MCF 10A (cell line): ENCODE data around the gene ZNF627. TPM values are rescaled to one million over a fixed set of nuclear protein-coding genes. Genes with fewer than 3 reads are reported as not detected.

Source experiments
- BruUV-seq: library from RNA; stranded (reverse); fragments of 400-500 nt; replicated peaks from 2 replicates; lab custom pipeline; 2021; lab: Mats Ljungman, UMichigan
- CTCF ChIA-PET: fragments of 300-600 bp; sonication (Branson Sonifier 250); formaldehyde crosslinking; extraction: SDS; loops from one replicate; lab custom pipeline; 2021; ENCODE audit warnings: antibody characterized with exemption, inconsistent platforms; lab: Yijun Ruan, JAX
- POLR2A ChIA-PET: fragments of 300-600, 350-650 bp; sonication (Branson Sonifier 250); formaldehyde crosslinking; extraction: SDS; loops from one replicate; lab custom pipeline; 2020; ENCODE audit warnings: antibody characterized with exemption, inconsistent platforms; lab: Yijun Ruan, JAX
- DNase-seq: peaks from one replicate; pipeline ENCODE4 v3.0.0-alpha.2; 2018; ENCODE audit not compliant: unreplicated experiment
- H3K27ac Mint-ChIP-seq: one replicate; pipeline ENCODE4 v1.8.0; 2022; ENCODE audit warnings: mild to moderate bottlenecking, low read depth, mixed read lengths; ENCODE audit not compliant: unreplicated experiment
- H3K27me3 Mint-ChIP-seq: one replicate; pipeline ENCODE4 v1.8.0; 2022; ENCODE audit warnings: mixed read lengths; ENCODE audit not compliant: insufficient read depth, unreplicated experiment
- H3K36me3 Mint-ChIP-seq: one replicate; pipeline ENCODE4 v1.8.0; 2022; ENCODE audit warnings: mild to moderate bottlenecking, moderate library complexity, mixed read lengths; ENCODE audit not compliant: insufficient read depth, unreplicated experiment
- H3K4me1 Mint-ChIP-seq: one replicate; pipeline ENCODE4 v1.8.0; 2022; ENCODE audit warnings: mixed read lengths; ENCODE audit not compliant: insufficient read depth, unreplicated experiment
- H3K4me3 Mint-ChIP-seq: one replicate; pipeline ENCODE4 v1.8.0; 2022; ENCODE audit warnings: mild to moderate bottlenecking, moderate library complexity, mixed read lengths; ENCODE audit not compliant: unreplicated experiment
- H3K9me3 Mint-ChIP-seq: one replicate; pipeline ENCODE4 v1.8.0; 2022; ENCODE audit warnings: mixed read lengths; ENCODE audit not compliant: unreplicated experiment
- CTCF ChIP-seq: fragments of 200-600 bp; IDR thresholded peaks from one replicate; pipeline ENCODE4 v1.8.0; 2022; ENCODE audit warnings: antibody characterized with exemption, mild to moderate bottlenecking; ENCODE audit not compliant: unreplicated experiment
- intact Hi-C: fragments of 100-400 bp; cut with micrococcal nuclease; formaldehyde crosslinking; loops from 2 replicates; pipeline ENCODE4 v1.14.1; 2022
- total RNA-seq: library from RNA; stranded (reverse); gene quantifications from 2 replicates; pipeline ENCODE4 v1.2.3, GENCODE V29; 2022

The ZNF627 gene
- total RNA-seq, 1 experiment from 2014 or later = 8.7 TPM

- H3K4me1 Mint-ChIP-seq = peaks cover 9% of the 10 kb centered on the region
- POLR2A ChIA-PET = no interaction called here
- no peaks in the 10 kb centered on the region for H3K9me3 Mint-ChIP-seq
- no peak for DNase-seq
- no peak overlapping the region for H3K4me3 Mint-ChIP-seq
- no peak for TF ChIP-seq CTCF
- no peak overlapping the region for H3K27ac Mint-ChIP-seq
- H3K36me3 Mint-ChIP-seq = peaks cover 12% of the 10 kb centered on the region
- H3K27me3 Mint-ChIP-seq = peaks cover 4% of the 10 kb centered on the region
- CTCF ChIA-PET = interaction anchor here (0.9 kb wide), 1 partner anchor 10 kb away, joined by 3 read pairs; no protein-coding TSS in a partner anchor
- BruUV-seq = no TSS peak
- intact Hi-C loops = no loop called here
Measured at GRCh38 chr19:11550265-11550664, 47.0 kb upstream of the ZNF627 start.

- Mint-ChIP-seq H3K4me1 (peaks cover 2% of the 10 kb centered on the region), H3K27me3 (no peaks in the 10 kb centered on the region), H3K4me3 (no peak overlapping the region), H3K27ac (no peak overlapping the region), H3K36me3 (peaks cover 18% of the 10 kb centered on the region), H3K9me3 (no peaks in the 10 kb centered on the region)
- ChIA-PET POLR2A (no interaction called here), CTCF (no interaction called here)
- intact Hi-C loops = no loop called here
- no TSS peak for BruUV-seq
- no peak for TF ChIP-seq CTCF
- no peak for DNase-seq
Measured at GRCh38 chr19:11551603-11552235, 45.6 kb upstream of the ZNF627 start.

GRCh38 chr19:11552666-11553372 lies 44.5 kb upstream of the ZNF627 start:
- POLR2A ChIA-PET = no interaction called here
- BruUV-seq = no TSS peak
- DNase-seq = no peak
- CTCF ChIA-PET = interaction anchor here (0.5 kb wide), 1 partner anchor 348 kb away, joined by 3 read pairs; no protein-coding TSS in a partner anchor
- Mint-ChIP-seq H3K27ac (no peak overlapping the region), H3K9me3 (no peaks in the 10 kb centered on the region), H3K36me3 (peaks cover 24% of the 10 kb centered on the region), H3K27me3 (no peaks in the 10 kb centered on the region), H3K4me3 (no peak overlapping the region), H3K4me1 (peaks cover 9% of the 10 kb centered on the region)
- intact Hi-C loops = no loop called here
- no peak for TF ChIP-seq CTCF

- DNase-seq = no peak
- no peaks in the 10 kb centered on the region for H3K9me3 Mint-ChIP-seq
- H3K36me3 Mint-ChIP-seq = peaks cover 24% of the 10 kb centered on the region
- intact Hi-C loops = no loop called here
- peaks cover 14% of the 10 kb centered on the region for H3K4me1 Mint-ChIP-seq
- no peak overlapping the region for H3K27ac Mint-ChIP-seq
- TF ChIP-seq CTCF = no peak
- ChIA-PET CTCF (interaction anchor here (0.7 to 1.7 kb wide), 2 partner anchors 18 to 140 kb away, joined by 3 to 6 read pairs; no protein-coding TSS in a partner anchor), POLR2A (no interaction called here)
- no peak overlapping the region for H3K4me3 Mint-ChIP-seq
- no peaks in the 10 kb centered on the region for H3K27me3 Mint-ChIP-seq
- no TSS peak for BruUV-seq
Measured at GRCh38 chr19:11554160-11554559, 43.1 kb upstream of the ZNF627 start.
